ENCODE results near the gene PLXDC1.

Gene PLXDC1

DNA sequence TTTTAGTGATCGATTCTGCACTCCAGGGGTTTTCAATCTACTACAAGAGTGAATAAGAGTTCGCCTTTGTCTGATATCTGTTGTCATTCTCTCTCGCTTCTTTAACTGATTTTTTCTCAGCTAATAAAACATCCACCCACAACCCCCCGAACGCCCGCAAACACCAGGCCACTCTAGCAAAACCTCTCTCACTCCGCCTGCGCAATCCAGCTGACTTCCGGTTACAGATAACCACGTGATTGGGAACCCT, 48.3 kb upstream of the PLXDC1 start (continued):
- TF ChIP-seq, protein P1, sequence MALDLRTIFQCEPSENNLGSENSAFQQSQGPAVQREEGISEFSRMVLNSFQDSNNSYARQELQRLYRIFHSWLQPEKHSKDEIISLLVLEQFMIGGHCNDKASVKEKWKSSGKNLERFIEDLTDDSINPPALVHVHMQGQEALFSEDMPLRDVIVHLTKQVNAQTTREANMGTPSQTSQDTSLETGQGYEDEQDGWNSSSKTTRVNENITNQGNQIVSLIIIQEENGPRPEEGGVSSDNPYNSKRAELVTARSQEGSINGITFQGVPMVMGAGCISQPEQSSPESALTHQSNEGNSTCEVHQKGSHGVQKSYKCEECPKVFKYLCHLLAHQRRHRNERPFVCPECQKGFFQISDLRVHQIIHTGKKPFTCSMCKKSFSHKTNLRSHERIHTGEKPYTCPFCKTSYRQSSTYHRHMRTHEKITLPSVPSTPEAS (tag by site-specific recombination; IDR thresholded peaks at IDR 0.05), result no peak
- TF ChIP-seq HOXC10 (CRISPR knock-in tag; IDR thresholded peaks at IDR 0.05), result no peak
- TF ChIP-seq SALL2 (tag by site-specific recombination; IDR thresholded peaks at IDR 0.05; ENCODE audit: borderline replicate concordance), result no peak
- TF ChIP-seq, protein P2, sequence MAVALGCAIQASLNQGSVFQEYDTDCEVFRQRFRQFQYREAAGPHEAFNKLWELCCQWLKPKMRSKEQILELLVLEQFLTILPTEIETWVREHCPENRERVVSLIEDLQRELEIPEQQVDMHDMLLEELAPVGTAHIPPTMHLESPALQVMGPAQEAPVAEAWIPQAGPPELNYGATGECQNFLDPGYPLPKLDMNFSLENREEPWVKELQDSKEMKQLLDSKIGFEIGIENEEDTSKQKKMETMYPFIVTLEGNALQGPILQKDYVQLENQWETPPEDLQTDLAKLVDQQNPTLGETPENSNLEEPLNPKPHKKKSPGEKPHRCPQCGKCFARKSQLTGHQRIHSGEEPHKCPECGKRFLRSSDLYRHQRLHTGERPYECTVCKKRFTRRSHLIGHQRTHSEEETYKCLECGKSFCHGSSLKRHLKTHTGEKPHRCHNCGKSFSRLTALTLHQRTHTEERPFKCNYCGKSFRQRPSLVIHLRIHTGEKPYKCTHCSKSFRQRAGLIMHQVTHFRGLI (tag by site-specific recombination; IDR thresholded peaks at IDR 0.05), result 0 out of 2 replicates have a peak, but pooled peaks have one; percentile 3
- TF ChIP-seq ZNF274 (IDR thresholded peaks at IDR 0.05; ENCODE audit: low read length), result no peak
- no peak for TF ChIP-seq ZNF274 (tag by site-specific recombination; IDR thresholded peaks at IDR 0.05; ENCODE audit: borderline replicate concordance)
- TF ChIP-seq ZBTB17 (tag by site-specific recombination; IDR thresholded peaks at IDR 0.05), result peak; percentile 87
- TF ChIP-seq ZNF629 (tag by site-specific recombination; IDR thresholded peaks at IDR 0.05), result no peak
- no peak for TF ChIP-seq ZNF776 (tag by site-specific recombination; IDR thresholded peaks at IDR 0.05; ENCODE audit: borderline replicate concordance)
- no peak for TF ChIP-seq ZNF214 (tag by site-specific recombination; IDR thresholded peaks at IDR 0.05; ENCODE audit: borderline replicate concordance)
- no peak for TF ChIP-seq ZNF24 (tag by site-specific recombination; IDR thresholded peaks at IDR 0.05)
- TF ChIP-seq KLF16 (tag by site-specific recombination; IDR thresholded peaks at IDR 0.05), result peak; percentile 38; the same call in 1 of the 2 replicates
- TF ChIP-seq ZNF658 (tag by site-specific recombination; IDR thresholded peaks at IDR 0.05), result no peak
- no peak for TF ChIP-seq PRDM6 (tag by site-specific recombination; IDR thresholded peaks at IDR 0.05)
- TF ChIP-seq AEBP2 (tag by site-specific recombination; IDR thresholded peaks at IDR 0.05; ENCODE audit: borderline replicate concordance), result no peak
- no peak for TF ChIP-seq ZNF654 (tag by site-specific recombination; IDR thresholded peaks at IDR 0.05; ENCODE audit: low read depth)
- TF ChIP-seq ZBTB8A (tag by site-specific recombination; IDR thresholded peaks at IDR 0.05), result peak; percentile 27; the same call in 1 of the 2 replicates
- TF ChIP-seq ZBTB20 (tag by site-specific recombination; IDR thresholded peaks at IDR 0.05), result peak; percentile 14; the same call in 1 of the 2 replicates
- TF ChIP-seq ZNF394 (tag by site-specific recombination; IDR thresholded peaks at IDR 0.05; ENCODE audit: borderline replicate concordance), result no peak

DNA sequence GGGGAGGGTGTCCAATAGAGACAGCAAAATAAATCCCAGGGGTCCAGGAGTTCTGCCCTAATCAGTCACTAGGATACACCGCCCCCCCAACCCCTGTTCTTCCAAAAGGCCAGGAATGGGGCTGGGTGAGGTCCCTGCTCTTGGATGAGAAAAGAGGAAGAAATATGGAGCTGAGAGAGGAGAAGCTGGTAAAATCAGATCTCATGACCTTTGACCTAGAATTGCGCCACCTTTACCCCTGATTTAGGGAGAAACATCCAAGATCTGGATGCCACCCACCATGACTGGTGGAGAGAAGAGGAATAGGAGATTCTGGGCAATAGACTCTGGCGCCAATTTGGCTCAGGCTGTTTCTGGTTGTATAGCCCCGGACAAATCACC, 46.7 kb upstream of the PLXDC1 start:
- POLR2A ChIA-PET, result interaction anchor here (2.2 kb wide), 1 partner anchor 8 kb away, joined by 15 read pairs; no protein-coding TSS in a partner anchor
- H3K4me3 ChIP-seq (ENCODE audit: low read depth, low read length), result no peak overlapping the region
- TF ChIP-seq ZNF394 (tag by site-specific recombination; IDR thresholded peaks at IDR 0.05; ENCODE audit: borderline replicate concordance) (peak; percentile 45; the same call in 1 of the 2 replicates), ZNF341 (tag by site-specific recombination; IDR thresholded peaks at IDR 0.05; ENCODE audit: low read depth) (0 out of 2 replicates have a peak, but pooled peaks have one; percentile 3), ZNF366 (tag by site-specific recombination; conservative IDR thresholded peaks at IDR 0.05) (0 out of 2 replicates have a peak, but pooled peaks have one; percentile 14), ZNF324 (tag by site-specific recombination; IDR thresholded peaks at IDR 0.05) (no peak), ZFP3 (tag by site-specific recombination; IDR thresholded peaks at IDR 0.05; ENCODE audit: low read depth) (no peak), ZBTB21 (tag by site-specific recombination; IDR thresholded peaks at IDR 0.05) (no peak), ZFP41 (tag by site-specific recombination; IDR thresholded peaks at IDR 0.05; ENCODE audit: borderline replicate concordance) (no peak)
- peaks cover 19% of the 10 kb centered on the region; the same call in 1 of the 2 replicates for H3K4me1 ChIP-seq (ENCODE audit: control insufficient read depth, insufficient read depth, low read length)
- H3K27ac ChIP-seq (ENCODE audit: extremely low read depth, low read depth, low read length), result peak overlapping the region; percentile 35; the same call in 1 of the 2 replicates
- CTCF ChIA-PET, result interaction anchor here (0.6 to 18.9 kb wide), 4 partner anchors 23 to 446 kb away, joined by 3 to 733 read pairs (median 13); partner anchors contain the start of gene PSMB3
- peaks cover 21 to 38% of the 10 kb centered on the region in 2 experiments for H3K36me3 ChIP-seq (ENCODE audit: control insufficient read depth in 2 of 2, insufficient read depth in 1 of 2, low read length in 2 of 2)
- no peaks in the 10 kb centered on the region for H3K9me3 ChIP-seq (ENCODE audit: control insufficient read depth, insufficient read depth, low read depth, low read length)
